ENCODE measurements around the gene FBXL19.
"Not testable (repeated sequence)": the region's sequence is repeated elsewhere in the genome, so short reads cannot be mapped to it uniquely, and the experiment has no call there.

FBXL19 gene

GRCh38 chr16:30884760-30885159, 38.6 kb upstream of the FBXL19 start:
- DNase-seq (ENCODE audit: insufficient read length, low spot score) (no peak), FAIRE-seq (no peak)
- TF ChIP-seq, protein P1, sequence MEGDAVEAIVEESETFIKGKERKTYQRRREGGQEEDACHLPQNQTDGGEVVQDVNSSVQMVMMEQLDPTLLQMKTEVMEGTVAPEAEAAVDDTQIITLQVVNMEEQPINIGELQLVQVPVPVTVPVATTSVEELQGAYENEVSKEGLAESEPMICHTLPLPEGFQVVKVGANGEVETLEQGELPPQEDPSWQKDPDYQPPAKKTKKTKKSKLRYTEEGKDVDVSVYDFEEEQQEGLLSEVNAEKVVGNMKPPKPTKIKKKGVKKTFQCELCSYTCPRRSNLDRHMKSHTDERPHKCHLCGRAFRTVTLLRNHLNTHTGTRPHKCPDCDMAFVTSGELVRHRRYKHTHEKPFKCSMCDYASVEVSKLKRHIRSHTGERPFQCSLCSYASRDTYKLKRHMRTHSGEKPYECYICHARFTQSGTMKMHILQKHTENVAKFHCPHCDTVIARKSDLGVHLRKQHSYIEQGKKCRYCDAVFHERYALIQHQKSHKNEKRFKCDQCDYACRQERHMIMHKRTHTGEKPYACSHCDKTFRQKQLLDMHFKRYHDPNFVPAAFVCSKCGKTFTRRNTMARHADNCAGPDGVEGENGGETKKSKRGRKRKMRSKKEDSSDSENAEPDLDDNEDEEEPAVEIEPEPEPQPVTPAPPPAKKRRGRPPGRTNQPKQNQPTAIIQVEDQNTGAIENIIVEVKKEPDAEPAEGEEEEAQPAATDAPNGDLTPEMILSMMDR (IDR thresholded peaks at IDR 0.05; ENCODE audit: insufficient read depth, missing control alignments), result no peak

- FAIRE-seq (no peak), DNase-seq (ENCODE audit: insufficient read length, low spot score) (no peak)
- TF ChIP-seq, protein P1 (IDR thresholded peaks at IDR 0.05; ENCODE audit: insufficient read depth, missing control alignments), result no peak
These were observed 38.2 kb upstream of the FBXL19 start for GRCh38 chr16:30885196-30885595.

- TF ChIP-seq, protein P1 (IDR thresholded peaks at IDR 0.05; ENCODE audit: insufficient read depth, missing control alignments), result no peak
- FAIRE-seq (no peak), DNase-seq (ENCODE audit: insufficient read length, low spot score) (no peak)
These were observed 37.2 kb upstream of the FBXL19 start for GRCh38 chr16:30886145-30886544.

GRCh38 chr16:30887927-30888326, 35.4 kb upstream of the FBXL19 start:
- FAIRE-seq (no peak), DNase-seq (ENCODE audit: insufficient read length, low spot score) (no peak)
- TF ChIP-seq, protein P1 (IDR thresholded peaks at IDR 0.05; ENCODE audit: insufficient read depth, missing control alignments), result no peak

GRCh38 chr16:30888856-30889499, 34.4 kb upstream of the FBXL19 start:
- TF ChIP-seq, protein P1 (IDR thresholded peaks at IDR 0.05; ENCODE audit: insufficient read depth, missing control alignments), result no peak
- DNase-seq (ENCODE audit: insufficient read length, low spot score), result no peak
- no peak for FAIRE-seq

GRCh38 chr16:30889721-30890120, 33.7 kb upstream of the FBXL19 start:
- no peak for FAIRE-seq
- no peak for DNase-seq (ENCODE audit: insufficient read length, low spot score)
- TF ChIP-seq, protein P1 (IDR thresholded peaks at IDR 0.05; ENCODE audit: insufficient read depth, missing control alignments), result no peak

DNA sequence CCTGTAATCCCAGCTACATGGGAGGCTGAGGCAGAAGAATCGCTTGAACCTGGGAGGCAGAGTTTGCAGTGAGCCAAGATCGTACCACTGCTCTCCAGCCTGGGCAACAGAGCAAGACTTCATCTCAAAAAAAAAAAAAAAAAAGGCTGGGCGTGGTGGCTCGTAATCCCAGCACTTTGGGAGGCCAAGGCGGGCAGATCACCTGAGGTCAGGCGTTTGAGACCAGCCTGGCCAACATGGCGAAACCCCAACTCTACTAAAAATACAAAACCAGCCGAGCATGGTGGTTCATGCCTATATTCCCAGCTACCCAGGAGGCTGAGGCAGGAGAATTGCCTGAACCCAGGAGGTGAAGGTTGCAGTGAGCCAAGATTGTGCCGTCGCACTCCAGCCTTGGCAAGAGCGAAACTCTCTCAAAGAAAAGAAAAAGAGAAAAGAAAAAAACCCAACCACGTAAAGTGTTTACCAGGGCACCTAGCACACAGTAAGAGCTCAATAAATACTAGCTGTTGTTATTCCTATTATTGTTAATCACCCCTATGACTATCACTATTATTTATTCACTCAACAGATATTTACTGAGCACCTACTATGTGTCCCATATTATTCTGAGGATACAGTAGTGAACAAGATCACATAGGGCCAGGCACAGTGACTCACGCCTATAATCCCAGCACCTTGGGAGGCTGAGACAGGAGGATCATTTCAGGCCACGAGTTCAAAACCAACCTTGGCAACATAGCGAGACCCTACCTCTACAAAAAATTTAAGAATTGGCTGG, 32.1 kb upstream of the FBXL19 start:
- not testable (repeated sequence) for FAIRE-seq; DNase-seq (ENCODE audit: insufficient read length, low spot score)
